Inflammatory macrophage (primary cell): ENCODE measurements around the gene MAP2K7.

Source experiments
- DNase-seq, 2 donors: peaks; one replicate each; pipeline ENCODE4 v3.0.0-alpha.2; 2020 to 2022

The MAP2K7 gene

DNA sequence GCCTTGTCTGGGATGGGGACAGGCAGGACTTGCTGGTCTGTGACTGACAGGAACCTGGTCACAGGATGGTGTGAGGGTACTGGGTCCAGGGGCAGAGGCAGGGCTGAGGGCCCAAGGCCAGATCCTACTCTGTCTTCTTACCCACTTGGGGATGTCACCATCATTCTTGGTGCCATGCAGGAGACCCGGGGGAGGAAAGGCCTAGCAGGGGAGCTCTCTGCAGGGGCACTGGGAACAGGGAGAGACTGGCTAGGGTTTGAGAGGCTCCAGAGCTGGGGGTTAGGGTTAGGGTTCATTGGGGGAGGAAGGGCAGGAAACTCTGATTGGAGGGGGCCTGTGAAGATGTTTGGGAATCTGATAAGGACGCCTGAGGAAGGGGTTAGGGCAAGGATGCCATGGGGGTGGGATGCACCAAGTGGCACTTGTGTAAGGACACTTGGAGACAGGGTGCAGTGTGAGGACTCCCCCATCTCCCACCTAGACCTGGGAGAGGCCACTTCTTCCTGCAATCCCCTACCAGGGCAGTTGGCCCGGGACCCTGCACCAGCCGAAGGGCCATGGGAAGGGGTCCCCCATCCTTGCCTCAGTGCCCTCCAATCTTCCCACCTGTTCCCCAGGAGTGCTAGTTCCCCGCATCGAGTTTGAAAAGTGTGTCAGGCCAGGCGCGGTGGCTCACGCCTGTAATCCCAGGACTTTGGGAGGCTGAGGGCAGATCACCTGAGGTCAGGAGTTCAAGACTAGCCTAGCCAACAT, 36.4 kb upstream of the MAP2K7 start:
- no peak for DNase-seq

DNA sequence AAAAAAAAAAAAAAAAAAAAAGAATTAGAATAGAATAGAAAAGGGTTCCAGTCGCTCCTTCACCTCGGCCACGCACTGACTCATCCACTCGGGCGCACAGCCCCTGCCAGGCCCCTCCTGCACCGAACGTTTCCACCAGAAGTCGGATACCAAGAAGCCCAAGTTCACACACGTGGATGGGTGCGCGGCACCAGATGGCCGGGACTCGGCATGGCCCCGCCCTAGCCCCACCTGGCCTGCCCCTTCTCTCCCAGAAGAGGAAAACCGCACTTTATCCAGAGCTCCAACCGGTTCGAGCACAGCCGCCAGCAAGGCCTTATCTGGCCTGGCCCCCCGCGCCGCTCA, 35.4 kb upstream of the MAP2K7 start:
- DNase-seq, result no peak

DNA sequence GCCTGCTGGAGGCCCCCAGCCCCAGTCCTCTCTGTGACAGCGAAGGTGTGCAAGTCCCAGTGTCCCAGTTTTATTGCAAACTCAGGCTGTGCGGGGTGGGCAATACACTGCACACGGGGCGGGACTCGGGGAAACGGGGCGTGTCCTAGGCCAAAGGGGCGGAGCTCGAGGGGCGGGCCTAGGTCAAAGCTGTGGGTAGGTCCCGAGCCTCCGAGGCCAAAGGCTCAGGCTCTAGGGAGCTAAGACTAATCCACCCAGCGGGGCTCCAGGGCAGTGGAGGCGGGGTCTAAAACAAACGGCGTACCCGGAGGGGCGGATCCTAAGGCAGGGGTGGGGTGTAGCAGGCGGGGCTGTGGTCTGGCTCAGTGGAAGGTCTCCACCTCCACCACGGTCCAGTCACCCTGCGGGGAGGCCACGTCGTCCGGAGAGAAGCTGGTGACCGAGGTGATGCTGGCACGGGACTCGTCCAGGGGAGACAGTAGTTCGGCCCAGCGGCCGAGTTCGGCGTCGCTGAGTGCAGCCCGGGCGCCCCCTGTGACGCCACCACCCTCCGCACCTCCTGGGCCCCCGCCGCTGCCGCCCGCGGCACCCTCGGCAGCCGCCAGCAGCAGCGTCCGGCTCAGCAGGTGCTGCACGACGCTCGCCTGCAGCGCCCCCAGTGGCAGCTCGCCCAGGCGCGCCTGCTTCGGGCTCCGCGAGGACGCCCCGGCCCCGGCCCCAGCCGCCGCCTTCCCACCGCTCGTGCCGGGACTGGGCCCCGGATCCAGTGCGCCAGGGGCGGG, 34.8 kb upstream of the MAP2K7 start:
- peak; percentile 47 to 65 for DNase-seq

DNA sequence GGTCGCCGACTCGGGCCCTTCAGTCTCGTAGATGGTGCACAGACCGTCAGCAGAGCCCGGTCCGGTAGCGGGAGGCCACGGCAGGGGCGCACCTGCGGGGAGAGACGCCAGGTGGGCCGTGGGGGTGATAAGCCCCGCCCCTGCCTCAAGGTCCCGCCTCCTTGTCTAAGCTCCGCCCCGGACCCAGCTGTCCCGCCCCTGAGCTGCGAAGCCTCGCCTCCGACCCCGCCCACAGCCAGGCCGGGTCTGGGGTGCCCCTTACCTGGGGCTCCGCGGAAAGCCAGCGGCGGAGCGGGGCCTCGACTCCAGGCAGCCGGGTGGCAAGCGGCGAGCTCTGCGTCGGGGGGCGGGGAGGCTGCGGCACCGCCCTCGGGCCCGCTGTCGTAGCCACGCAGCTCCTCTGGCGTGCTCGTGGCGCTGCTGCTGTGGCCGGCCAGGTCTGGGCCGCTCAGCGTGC, 34.2 kb upstream of the MAP2K7 start:
- DNase-seq, result peak; percentile 14 to 31

DNA sequence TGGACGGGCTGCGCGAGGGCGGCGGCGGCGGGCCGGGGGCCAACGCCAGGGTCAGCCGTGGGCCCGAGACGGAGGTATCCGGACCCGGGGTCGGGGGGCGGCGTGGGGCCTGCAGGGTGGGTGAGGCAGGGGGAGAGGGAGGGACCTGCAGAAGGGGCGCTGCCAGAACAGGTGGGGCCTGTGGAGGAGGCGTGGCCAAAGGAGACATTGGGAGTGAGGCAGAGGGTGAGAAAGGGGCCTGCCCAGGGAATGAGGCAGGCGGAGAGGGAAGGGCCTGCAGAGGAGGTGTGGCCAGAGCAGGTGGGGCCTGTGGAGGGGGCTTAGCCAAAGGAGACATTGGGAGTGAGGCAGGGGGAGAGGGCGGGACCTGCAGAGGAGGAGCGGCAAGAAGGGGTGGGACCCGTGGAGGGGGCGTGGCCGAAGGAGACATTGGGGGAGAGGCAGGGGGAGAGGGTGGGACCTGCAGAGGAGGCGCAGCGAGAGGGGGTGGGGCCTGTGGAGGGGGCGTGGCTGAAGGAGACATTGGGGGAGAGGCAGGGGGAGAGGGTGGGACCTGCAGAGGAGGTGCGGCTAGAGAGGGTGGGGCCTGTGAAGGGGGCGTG, 33.7 kb upstream of the MAP2K7 start:
- DNase-seq, result no peak

DNA sequence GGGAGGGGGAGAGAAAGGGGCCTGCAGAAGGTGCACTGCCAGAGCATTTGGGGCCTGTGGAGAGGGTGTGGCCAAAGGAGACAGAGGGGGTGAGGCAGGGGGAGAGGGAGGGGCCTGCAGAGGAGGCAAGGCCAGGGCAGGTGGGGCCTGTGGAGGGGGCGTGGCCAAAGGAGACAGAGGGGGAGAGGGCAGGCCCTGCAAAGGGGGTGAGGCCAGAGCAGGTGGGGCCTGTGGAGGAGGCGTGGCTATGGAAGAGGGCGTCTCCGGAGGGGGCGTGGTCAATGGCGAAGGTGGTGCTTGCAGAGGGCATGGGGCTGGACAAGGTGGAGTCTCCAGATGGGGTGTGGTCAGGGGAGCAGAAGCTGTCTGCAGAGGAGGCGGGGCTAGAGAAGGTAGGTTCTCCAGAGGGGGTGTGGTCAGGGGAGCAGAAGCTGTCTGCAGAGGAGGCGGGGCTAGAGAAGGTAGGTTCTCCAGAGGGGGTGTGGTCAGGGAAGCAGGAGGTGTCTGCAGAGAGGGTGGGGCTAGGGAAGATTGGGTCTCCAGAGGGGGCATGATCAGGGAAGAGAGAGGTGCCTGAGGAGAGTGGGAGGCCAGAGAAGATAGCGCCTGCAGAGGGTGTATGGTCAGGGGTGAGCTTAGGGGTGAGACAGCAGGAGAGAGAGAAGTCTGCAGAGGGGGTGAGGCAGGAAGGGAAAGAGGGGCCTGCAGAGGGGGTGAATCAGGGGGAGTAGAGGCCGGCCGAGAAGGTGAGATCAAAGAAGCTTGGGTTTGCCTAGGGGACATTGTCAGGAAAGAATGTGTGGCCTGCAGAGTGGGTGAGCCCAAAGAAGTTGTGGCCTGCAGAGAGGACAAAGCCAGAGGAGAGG, 32.9 kb upstream of the MAP2K7 start:
- peak; percentile 28 to 46 for DNase-seq

DNA sequence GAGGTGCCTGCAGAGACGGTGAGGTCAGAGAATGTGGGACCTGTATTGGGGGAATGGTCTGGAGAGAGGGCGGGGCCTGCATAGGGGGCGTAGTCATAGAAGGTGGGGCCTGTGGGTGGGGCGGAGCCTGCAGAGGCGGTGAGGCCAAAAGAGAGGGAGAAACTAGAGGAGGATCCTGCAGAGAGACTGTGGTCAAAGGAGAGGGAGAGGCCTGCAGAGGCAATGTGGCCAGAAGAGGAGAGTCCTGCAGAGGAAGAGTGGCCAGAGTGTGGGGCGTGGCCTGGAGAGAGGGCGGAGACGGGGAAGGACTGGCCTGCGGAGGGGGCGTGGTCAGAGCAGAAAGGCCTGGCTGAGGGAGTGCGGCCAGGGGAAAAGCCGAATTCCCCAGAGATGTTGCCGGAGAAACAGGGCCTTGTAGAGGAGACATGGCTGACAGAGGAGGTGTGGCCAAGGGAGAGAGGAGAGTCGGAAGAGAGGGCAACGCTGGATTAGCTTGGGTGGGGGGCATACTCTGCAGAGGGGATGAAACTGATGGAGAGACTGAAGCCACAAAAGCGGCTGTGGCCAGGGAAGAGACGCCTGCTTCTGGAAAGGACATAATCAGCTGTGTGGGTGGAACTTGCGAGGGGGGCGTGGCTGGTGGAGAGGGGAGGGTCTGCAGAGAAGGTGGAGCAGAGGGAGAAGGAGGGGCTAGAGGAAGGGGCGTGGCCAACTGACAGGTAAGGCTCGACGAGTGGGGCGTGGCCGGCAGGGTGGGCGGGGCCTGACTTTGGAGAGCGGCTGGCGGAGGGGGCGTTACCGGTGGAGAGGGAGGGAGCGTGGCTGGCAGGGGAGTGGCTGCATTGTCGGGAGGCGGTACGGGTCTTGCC, 32.0 kb upstream of the MAP2K7 start:
- DNase-seq, result peak; percentile 67 to 71

DNA sequence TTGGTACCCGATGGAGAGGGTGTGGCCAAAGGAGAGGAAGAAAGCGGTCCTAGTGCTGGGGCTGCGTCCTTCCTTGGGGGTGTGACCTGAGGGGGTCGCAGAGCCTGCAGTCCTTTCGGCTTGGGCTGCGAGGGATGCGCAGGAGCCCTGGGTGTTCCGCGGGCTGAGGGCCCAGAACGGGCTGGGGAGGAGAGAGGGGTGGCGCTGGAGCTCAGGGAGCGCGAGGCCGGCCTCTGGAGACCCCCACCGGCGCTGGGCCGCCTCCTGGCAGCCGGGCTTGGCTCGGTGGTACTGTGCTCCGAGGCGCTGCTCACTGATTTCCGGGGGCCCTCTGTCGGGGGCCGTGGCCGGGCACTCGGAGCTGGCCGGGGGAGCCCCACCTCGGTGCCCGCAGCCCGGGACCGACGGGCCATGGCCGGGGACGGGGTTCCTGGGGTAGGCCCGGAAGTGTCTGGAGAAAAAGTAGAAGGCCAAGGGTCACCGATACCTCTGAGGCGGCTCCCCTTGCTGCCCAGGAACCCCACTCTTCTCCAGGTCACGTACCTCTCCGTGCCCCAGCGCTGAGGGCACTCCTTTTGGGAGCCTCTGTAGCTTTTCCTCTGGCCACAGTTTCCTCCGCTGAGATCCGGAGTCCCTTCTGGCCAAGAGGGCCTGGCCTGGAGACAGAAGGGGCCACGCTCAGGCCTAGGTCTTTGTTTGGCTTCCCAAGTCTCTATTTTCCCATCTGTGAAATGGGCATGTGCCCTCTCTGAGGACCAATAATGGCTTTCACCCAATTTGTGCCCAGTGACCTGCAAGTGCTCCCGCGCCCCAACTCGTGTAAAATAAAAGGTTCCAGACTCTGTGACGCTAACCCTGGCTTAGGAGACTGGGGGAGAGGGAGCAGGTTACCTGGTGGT, 31.1 kb upstream of the MAP2K7 start:
- DNase-seq, result no peak

DNA sequence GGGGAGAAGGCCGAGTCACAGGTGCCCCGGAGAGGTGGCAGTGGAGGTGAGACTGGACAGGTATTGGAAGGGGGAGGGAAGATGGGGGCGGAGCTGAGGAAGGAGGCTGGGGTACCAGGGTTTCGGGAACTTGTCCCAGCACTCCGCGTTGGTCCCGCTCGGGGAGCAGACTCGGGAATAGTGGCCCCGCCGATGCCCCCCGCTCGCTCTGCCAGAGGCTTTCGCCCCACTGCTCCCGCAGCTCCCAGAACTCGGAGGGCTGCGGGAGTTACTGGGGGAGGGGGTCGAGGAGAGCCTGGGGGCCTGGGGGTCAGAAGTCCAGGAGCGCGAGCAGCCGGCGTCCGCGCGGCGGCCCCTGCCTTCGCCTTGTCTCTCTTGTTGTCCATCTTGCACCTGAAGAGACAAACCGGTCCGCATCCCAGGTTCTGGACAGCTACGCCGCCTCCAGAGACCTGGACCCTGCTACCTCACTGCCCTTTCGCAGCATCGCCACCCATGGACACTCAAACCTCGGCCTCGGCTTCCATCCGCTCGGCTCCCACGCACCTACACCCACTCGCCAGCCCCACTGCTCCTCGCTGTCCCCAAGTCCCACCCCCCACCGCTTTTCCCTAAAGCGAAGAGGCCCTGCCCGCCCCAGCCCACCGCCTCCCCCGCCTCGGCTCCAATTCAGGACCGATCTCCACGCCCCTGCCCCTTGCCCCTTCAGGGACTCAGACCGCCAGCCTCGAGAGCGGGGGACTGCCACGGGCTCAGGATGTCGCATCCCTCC, 30.2 kb upstream of the MAP2K7 start:
- DNase-seq, result no peak

DNA sequence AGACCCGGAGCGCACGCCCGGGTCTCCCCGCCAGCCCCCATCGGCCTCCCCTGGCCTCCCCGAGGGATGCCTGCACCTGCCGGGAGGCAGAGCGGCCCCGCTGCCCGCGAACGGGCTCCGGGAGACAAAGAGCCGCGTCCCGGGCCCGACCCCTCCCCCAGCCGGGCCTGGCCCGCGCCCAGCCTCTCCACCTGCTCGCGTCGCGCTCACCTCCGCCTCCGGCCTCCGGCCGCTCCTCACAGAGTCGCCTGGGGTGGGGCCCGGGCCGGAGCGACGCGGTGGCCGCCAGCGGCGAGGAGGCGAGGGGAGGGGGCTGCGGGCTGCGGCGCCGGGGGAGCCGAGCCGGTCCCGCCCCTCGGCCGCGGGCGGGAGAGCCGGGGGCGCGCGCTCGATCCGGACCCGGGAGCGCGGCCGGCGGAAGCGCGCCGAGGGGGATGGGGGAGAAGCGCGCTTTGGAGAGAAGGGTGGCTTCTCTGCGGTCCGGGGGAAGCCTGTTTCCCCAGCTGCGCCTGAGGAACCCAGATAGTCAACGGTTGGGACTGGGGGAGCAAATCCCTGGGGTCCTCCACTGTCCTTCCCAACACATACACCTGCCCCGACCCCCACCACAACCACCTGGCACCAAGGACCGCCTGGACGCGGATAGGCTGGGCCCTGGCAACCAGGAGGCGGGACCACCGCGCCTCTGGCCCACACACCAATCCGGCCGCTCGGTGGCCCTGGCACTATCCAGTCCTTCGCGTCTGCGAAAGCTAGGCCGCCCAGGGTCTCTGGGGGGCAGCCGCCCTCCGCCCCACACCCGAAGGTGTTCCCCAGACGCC, 29.4 kb upstream of the MAP2K7 start, which contains the start of gene PRR36:
Gene PRR36, minus strand, starts transcription at position 315 of the 821 bp plus-strand sequence. CDS start 701 bp downstream, outside the sequence.
- no peak for DNase-seq

DNA sequence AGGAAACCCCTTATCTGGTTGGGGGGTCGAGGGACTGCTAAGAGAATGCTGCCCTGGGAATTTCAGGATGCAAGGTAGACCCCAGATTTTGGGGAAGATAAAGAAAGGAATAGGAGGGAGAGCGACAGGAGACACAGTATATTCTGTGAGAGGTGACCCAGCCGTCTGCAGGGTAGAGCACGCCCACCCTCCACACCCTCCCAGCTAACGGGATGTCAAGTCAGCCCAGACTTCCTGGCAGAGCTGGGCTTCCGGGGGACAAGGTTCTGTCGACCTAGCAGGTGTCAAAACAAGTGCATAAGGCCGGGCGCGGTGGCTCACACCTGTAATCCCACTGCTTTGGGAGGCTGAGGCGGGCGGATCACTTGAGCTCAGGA, 28.8 kb upstream of the MAP2K7 start:
- DNase-seq, result no peak

DNA sequence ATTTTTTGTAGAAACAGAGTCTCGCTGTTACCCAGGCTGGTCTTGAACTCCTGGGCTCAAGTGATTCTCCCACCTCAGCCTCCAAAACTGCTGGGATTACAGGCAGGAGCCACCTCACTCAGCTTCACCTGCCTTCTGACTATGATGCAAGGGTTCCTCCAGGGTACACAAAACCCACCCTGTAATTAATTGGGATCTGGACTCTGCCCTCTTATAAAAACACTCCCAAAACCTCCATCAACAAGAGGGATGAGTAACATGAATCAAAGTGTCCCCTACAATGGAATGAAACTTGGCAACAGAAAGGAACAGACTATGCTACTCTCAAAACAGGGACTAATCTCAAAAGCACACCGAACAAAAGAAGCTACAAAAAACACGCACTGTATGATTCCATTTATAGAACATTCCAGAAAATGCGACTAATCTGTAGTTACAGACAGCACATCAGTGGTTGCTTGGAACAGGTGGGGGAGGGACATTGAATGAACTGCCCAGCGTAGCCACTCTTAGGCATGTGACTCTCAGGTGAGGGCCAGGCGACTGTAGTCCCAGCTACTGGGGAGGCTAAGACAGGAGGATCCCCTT, 26.3 kb upstream of the MAP2K7 start:
- no peak for DNase-seq

DNA sequence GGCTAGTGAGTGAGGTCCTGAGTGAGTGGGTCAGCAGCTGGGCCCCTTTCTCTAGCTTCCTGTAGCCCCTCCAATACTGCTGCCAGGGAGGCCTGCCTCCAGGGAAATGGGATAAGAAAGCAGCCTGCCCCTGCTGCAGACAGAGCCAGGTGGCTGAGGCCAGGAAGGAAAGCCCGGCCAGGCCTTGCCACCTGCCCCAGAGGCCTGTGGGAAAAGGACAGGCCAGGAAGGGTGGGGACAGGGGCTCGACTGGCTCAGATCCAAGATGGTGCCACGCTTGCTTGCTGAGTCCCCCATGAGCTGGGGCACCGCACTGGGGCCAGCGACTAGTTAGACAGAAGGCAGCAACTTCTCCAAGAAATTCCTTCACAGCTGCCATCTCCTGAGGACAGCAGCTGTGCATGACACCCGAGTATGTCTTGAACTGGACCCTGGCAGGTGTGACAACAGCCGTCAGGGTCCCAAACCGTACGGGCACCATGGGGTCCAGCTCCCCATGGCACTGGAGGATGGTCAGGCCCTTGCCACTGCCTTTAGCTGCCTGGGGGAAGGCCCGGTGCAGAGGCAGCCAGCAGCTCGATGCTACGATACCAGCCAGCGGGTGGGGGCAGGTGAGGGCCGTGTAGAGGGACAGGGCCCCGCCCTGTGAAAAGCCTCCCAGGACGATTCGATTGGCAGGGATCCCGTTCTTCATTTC, 24.4 kb upstream of the MAP2K7 start:
- no peak for DNase-seq

DNA sequence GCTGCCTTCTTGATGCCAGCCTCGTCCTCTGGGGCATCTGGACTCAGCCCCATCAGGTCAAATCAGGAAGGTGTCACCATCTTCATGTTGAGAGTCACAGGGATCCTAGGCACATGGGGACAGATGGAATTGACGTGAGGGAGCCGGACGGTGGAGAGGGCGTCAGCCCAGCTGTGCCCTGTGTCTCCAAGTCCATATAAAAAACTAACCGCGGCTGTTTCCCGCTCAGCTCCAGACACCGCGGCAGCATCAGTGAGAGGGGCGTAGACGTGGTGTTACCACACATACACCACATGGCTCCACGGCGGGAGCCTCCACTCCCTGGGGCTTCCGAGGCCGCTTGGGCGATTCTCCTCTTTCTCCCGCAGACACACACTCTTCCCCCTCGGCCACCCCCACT, 23.8 kb upstream of the MAP2K7 start:
- DNase-seq, result no peak

DNA sequence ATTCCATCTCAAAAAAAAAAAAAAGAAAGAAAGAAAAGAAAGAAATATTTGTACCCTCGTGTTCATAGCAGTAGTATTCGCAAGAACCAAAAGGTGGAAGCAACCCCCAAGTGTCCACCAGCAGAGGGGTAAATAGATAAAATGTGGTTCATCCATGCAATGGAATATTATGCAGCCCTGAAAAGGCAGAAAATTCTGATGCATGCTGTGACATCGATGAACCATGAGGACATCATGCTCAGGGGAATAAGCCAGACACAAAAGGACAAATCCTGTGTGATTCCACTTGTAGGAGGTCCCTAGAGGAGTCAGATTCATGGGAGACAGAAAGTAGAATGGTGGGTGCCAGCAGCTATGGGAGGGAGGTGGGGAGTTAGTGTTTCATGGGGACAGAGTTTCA, 21.8 kb upstream of the MAP2K7 start:
- DNase-seq, result no peak

DNA sequence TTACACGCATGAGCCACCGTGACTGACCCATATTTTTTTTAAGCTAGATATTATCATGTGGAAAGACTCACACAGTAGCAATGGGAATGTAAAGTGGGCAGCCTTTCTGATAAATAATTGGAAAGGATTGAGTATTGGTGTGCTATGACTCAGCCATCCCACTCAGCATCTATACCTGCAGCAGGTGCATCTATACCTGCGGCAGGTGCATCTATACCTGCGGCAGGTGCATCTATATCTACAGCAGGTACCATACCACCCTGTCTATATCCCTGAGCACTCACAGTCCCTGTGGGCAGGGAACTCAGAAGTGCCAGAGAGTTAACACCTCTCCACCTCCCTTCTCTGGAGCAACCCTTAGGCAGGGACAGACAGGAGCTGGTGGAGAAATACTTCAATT, 20.6 kb upstream of the MAP2K7 start:
- no peak for DNase-seq

DNA sequence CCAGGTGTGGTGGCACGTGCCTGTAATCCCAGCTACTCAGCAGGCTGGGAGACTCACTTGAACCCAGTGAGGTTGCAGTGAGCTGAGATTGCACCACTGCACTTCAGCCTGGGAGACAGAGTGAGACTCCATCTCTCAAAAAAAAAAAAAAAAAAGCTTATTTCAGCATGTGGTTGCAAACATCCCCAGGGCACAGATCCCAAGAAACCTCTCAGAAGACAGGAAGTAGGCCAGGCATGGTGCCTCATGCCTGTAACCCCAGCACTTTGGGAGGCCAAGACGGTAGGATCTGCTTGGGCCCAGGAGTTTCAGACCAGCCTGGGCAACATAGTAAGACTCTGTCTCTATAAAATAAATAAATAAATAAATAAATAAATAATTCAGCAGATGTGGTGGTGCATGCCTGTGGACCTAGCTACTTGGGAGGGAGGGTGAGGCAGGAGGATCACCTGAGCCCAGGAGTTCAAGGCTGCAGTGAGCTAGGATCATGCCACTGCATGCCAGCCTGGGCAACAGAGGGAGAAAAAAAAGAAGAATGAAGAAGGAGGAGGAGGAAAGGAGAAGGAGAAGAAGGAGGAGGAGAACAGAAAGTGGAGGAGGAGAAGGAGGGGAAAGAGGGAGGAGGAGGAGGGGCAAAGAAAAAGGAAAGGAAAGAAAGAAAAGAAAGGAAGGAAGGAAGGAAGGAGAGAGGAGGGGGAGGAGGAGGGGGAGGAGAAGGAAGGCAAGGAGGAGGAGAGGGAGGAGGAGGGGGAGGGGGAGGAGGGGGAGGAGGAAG, 19.7 kb upstream of the MAP2K7 start:
- no peak for DNase-seq
